GM12878 (cell line): ENCODE data around the gene DALRD3. TPM values are rescaled to one million over a fixed set of nuclear protein-coding genes. Genes with fewer than 3 reads are reported as not detected.

Experiments
- BCL3 ChIP-seq: IDR thresholded peaks from 2 replicates; pipeline ENCODE4 v1.6.1; 2011; ENCODE audit warnings: borderline replicate concordance, low read depth, mild to moderate bottlenecking, moderate library complexity, low read length; ENCODE audit not compliant: insufficient read depth, poor library complexity, severe bottlenecking
- BCLAF1 ChIP-seq: fragments of 450-650 bp; IDR thresholded peaks from 2 replicates; pipeline ENCODE4 v1.6.1; 2017; ENCODE audit warnings: antibody characterized with exemption, mild to moderate bottlenecking, moderate library complexity
- CBX5 ChIP-seq: sonication (generic); IDR thresholded peaks from 2 replicates; pipeline ENCODE4 v1.6.1; 2016; ENCODE audit warnings: low read depth, moderate library complexity, mild to moderate bottlenecking, inconsistent platforms
- EP300 ChIP-seq, 2 experiments: fragments of 150-350 bp in 1 of 2; IDR thresholded peaks; 2 replicates each; pipeline ENCODE4 v1.6.1; 2011 to 2012; ENCODE audit warnings: low read depth in 2 of 2, low read length in 2 of 2, borderline replicate concordance in 1 of 2, improper control_type of control experiment in 1 of 2, inconsistent platforms in 1 of 2; ENCODE audit not compliant: control insufficient read depth in 1 of 2
- HDAC6 ChIP-seq: fragments of 200-600 bp; sonication (generic); IDR thresholded peaks from one replicate; pipeline ENCODE4 v1.8.0; 2017; ENCODE audit warnings: antibody characterized with exemption; ENCODE audit not compliant: unreplicated experiment
- HDGF ChIP-seq: fragments of 450-650 bp; IDR thresholded peaks from 2 replicates; pipeline ENCODE4 v1.6.1; 2016; ENCODE audit warnings: antibody characterized with exemption
- IRF4 ChIP-seq: IDR thresholded peaks from 2 replicates; pipeline ENCODE4 v1.6.1; 2011; ENCODE audit warnings: low read depth, low read length
- MLLT1 ChIP-seq: fragments of 450-650 bp; IDR thresholded peaks from 2 replicates; pipeline ENCODE4 v1.6.1; 2016; ENCODE audit warnings: mild to moderate bottlenecking
- PAX5 ChIP-seq: IDR thresholded peaks from 2 replicates; pipeline ENCODE4 v1.6.1; 2011; ENCODE audit warnings: low read depth, low read length, borderline replicate concordance
- PKNOX1 ChIP-seq: fragments of 450-650 bp; IDR thresholded peaks from 2 replicates; pipeline ENCODE4 v1.6.1; 2016; ENCODE audit warnings: mild to moderate bottlenecking
- RB1 ChIP-seq: fragments of 450-650 bp; formaldehyde crosslinking; IDR thresholded peaks from 2 replicates; pipeline ENCODE4 v1.6.1; 2017; ENCODE audit warnings: mild to moderate bottlenecking, borderline replicate concordance
- SIX5 ChIP-seq: IDR thresholded peaks from 2 replicates; pipeline ENCODE4 v1.6.1; 2011; ENCODE audit warnings: mild to moderate bottlenecking, low read depth, low read length, moderate library complexity; ENCODE audit not compliant: severe bottlenecking
- SMARCA5 ChIP-seq: fragments of 450-650 bp; IDR thresholded peaks from 2 replicates; pipeline ENCODE4 v1.6.1; 2017; ENCODE audit warnings: mild to moderate bottlenecking
- SP1 ChIP-seq: IDR thresholded peaks from one replicate; pipeline ENCODE4 v1.6.1; 2011; ENCODE audit warnings: low read depth, low read length
- SPI1 ChIP-seq: IDR thresholded peaks from 2 replicates; pipeline ENCODE4 v1.6.1; 2011; ENCODE audit warnings: low read depth, mild to moderate bottlenecking, low read length, moderate library complexity, borderline replicate concordance; ENCODE audit not compliant: insufficient read depth
- STAT3 ChIP-seq: IDR thresholded peaks from 2 replicates; pipeline ENCODE4 v1.6.1; 2011; ENCODE audit warnings: low read depth, low read length, improper control_type of control experiment
- TAF1 ChIP-seq: IDR thresholded peaks from 2 replicates; pipeline ENCODE4 v1.6.1; 2011; ENCODE audit warnings: mild to moderate bottlenecking, low read depth, low read length, borderline replicate concordance
- TARDBP ChIP-seq: IDR thresholded peaks from 2 replicates; pipeline ENCODE4 v1.6.1; 2016; ENCODE audit warnings: borderline replicate concordance
- ZBTB11 ChIP-seq: fragments of 450-650 bp; formaldehyde crosslinking; IDR thresholded peaks from 2 replicates; pipeline ENCODE4 v1.5.0; 2022; ENCODE audit warnings: mild to moderate bottlenecking, missing genetic modification characterization
- polyA plus RNA-seq, 11 experiments: library from polyadenylated mRNA; depleted of rRNA in 4 of 11; unstranded in 6 of 11; stranded (reverse) in 5 of 11; fragments of >200 nt; fragmentation: Nextera tagmentation in 4 of 11; fragmentation: Illumina TruSeq in 1 of 11; extraction: Ambion mirVana in 4 of 11; extraction: Trizol in 1 of 11; gene quantifications; 1 replicate in 1 of 11; 2 replicates in 10 of 11; pipeline versions ENCODE4 v1.2.1 to v1.2.3, GENCODE V29; 2011 to 2016; ENCODE audit warnings: inconsistent platforms in 2 of 11, missing spikeins in 2 of 11, low read depth in 1 of 11
- total RNA-seq, 4 experiments: library from RNA; depleted of rRNA in 3 of 4; stranded (reverse); fragments of >200 nt in 3 of 4; fragmentation: Illumina TruSeq in 1 of 4; extraction: Trizol in 1 of 4; gene quantifications; 2 replicates each; pipeline versions ENCODE4 v1.2.1 to v1.2.3, GENCODE V29; 2013 to 2021

The DALRD3 gene
- total and polyA plus RNA-seq, 10 of the 15 experiments (the other 5 are each of a cell fraction or from before 2014, with no cell fraction given), result 10.1 to 28.2 (median 21.6) TPM

GRCh38 chr3:49021213-49021812 is 2.9 kb upstream of the DALRD3 start (continued):
- TF ChIP-seq BCLAF1 (no peak; the same call in 1 of the 2 replicates), CBX5 (no peak), BCL3 (peak; percentile 9), SP1 (peak; percentile 79), PAX5 (peak; percentile 61; the same call in 1 of the 2 replicates), SPI1 (peak; percentile 24; the same call in 1 of the 2 replicates), TARDBP (peak; percentile 30; the same call in 1 of the 2 replicates), TAF1 (peak; percentile 94; the same call in 1 of the 2 replicates), IRF4 (peak; percentile 59; the same call in 1 of the 2 replicates), PKNOX1 (peak; percentile 47; the same call in 1 of the 2 replicates), HDAC6 (peak; percentile 83), STAT3 (no peak), RB1 (peak; percentile 63; the same call in 1 of the 2 replicates), SIX5 (peak; percentile 21), HDGF (0 out of 2 replicates have a peak, but pooled peaks have one; percentile 13), EP300 (IDR thresholded peaks at IDR 0.05; ENCODE audit: borderline replicate concordance in 1 of 2, control insufficient read depth in 1 of 2, low read depth in 2 of 2, low read length in 2 of 2) (peak in 1 of 2 experiments; percentile 50; a peak in 1 of 4 replicates), MLLT1 (peak; percentile 90), ZBTB11 (CRISPR knock-in tag) (peak; percentile 30; the same call in 1 of the 2 replicates), SMARCA5 (peak; percentile 8)
